HG03565 (cell line): ENCODE data around the gene IARS2.
"Not testable (repeated sequence)": the region's sequence is repeated elsewhere in the genome, so short reads cannot be mapped to it uniquely, and the experiment has no call there.

ENCODE experiments used
- ATAC-seq: cut with Tn5 transposase; IDR thresholded peaks from one replicate; pipeline ENCODE4 v1.9.1; 2021; ENCODE audit warnings: mild to moderate bottlenecking, moderate library complexity; ENCODE audit not compliant: unreplicated experiment

The IARS2 gene

DNA sequence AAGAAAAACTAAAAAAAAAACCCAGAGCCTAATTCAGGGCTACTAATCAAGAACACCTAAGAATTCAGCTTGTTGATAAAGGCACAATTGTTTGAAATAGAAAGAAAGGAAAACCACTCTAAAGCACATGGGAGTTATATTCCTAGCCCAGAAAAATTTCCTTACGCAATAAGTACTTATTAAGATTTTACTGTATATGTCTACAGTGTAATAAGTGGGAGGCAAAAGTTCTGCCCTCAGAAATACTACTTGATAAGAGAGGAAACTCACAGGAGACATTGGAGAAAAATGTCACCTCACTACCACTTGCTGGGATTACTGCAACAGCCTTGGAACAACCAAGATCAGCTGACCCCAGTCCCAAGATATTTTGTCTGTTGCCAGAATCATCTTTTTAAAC is 66.1 kb downstream of the IARS2 start:
- no peak for ATAC-seq

DNA sequence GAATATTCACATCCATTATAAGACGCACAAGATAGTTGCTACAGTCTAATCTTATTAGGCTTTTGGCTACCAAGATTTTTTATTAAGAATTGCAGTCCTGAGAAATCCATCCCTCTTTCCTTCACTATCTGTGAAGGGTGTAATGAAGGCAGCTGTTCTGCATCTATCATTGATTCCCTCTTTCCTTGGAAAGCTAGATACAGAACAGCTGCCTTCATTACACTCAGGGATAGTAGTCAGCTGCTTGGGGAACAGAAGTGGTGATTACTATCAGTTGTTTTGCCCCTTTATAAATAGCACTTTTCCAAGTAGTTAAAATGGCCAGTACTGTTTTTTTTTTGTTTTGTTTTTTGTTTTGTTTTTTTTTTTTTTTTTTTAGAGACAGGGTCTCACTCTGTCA is 70.2 kb downstream of the IARS2 start:
- ATAC-seq = no peak

DNA sequence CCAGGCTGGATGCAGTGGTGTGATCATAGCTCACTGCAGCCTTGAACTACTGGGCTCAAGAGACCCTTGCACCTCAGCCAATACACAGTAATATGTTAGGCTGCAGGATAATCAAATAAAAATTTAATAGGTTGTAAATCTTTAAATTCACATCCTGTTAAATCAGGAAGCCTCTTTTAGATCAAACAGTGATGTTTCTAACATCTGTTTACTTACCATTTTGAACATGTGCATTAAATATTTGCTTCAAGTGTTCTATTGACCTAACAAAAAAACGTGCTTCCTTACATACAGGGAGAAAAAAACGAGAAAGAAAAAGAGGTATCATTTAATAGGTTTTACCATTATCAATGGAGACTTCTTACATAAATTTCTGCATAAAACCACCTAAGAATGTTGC is 70.6 kb downstream of the IARS2 start:
- ATAC-seq = no peak

DNA sequence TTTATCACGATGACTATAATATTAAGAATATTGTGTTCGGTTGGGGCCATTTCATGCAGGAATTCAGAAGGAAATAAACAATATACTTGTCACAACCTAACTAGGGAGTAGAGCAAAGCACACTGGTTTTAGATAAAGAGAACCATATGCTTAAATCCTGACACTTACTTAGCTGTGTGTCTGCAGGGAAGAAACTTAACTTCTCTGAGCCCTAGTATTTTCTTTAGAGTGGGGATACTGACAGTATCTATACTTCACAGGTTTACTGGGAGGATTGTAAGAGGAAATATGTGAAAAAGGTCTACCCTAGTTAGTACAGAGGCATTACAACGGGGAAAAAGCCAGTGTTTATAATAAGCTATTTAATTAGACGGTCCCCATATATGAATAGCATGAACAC is 72.9 kb downstream of the IARS2 start:
- no peak for ATAC-seq

DNA sequence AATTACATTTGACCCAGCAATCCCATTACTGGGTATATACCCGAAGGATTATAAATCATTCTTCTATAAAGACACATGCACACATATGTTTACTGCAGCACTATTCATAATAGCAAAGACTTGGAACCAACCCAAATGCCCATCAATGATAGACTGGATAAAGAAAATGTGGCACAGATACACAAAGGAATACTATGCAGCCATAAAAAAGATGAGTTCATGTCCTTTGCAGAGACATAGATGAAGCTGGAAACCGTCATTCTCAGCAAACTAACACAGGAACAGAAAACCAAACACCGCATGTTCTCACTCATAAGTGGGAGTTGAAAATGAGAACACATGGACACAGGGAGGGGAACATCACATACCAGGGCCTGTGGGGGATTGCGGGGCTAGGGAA is 76.0 kb downstream of the IARS2 start:
- not testable (repeated sequence) for ATAC-seq

DNA sequence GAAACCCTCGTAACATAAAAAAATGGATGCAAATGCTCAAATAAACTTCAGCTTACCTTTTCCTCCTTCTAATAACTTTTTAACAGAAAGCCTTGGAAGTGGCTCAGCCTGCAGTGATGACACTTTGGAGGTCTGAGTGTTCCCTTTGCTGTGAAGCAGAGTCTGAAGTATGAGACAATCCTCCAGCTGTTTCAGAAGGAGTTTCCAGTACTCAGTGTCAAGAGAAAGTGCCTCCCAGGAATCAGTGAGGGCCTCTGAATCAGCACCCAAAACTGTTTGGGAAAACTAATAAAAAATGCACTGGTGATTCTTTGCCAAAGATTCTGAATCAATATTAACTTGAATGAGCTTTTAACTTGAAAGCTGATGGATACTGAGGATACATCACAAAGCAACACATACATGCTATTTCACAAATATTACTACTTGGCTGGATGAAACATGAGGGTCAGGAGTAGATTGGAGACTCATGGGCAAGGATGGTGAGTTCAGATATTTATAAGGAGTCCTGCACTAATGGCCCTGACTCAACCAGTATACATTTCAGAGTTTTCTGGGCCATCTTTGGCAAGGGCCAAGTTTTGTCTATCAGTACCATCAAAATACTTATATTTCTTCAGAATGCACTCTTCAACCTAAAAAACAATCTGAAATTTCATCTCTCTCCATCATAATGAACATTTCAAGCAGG is 77.0 kb downstream of the IARS2 start:
- no peak for ATAC-seq

DNA sequence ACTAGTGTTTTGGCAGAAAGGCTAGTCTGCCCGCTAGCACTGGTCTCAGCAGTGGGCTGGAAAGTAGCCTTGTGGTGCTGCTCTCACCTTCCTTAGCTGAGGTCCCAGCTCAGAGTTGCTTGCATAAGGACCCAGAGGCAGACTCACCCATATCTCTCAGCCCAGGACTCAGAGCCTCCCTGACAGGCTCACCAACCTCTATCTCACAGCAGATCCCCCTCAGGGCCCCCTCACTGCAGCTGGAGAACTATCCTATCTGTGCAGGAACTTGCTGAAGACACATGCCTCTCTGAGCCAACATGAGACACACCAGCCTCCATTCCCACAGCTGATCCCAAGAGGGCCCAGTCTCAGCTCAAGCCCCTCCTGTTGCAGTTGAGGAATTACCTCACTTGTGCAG is 82.6 kb downstream of the IARS2 start:
- ATAC-seq = no peak

DNA sequence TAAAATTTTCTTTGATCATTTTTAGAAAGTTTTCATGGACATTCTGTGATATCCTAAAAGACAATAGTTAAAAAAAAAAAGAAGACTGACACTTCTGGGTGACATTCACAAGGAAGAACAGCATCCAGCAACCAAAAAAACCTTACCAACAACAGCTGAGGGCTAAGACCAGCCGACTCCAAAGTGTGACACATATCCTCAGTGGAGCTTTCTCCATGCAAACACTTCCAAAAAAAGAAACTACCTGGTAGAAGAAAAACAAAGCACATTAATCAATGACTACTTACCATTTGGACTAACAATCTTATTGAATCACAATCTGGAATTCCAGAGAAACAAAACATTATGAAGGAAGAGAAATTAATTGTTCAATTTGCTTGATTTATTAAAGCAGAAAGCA is 88.2 kb downstream of the IARS2 start:
- no peak for ATAC-seq

DNA sequence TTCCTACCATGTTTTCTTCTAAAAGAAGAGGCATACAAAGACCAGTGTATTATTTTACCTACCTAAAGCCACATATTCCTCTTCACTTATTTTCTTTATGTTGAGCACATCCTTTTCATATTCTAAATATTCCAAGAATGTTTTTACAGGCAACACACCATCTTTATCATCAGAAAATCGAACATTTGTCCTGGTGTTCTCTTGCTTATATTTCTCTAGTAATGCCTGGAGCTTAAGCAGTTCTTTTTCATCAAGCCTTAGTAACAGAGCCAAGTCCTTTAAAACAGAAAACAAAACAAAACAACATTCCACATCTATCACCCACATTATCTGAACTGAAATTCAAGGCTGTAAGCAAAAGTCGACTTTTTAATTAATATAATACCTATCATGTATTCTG is 88.7 kb downstream of the IARS2 start:
- no peak for ATAC-seq

DNA sequence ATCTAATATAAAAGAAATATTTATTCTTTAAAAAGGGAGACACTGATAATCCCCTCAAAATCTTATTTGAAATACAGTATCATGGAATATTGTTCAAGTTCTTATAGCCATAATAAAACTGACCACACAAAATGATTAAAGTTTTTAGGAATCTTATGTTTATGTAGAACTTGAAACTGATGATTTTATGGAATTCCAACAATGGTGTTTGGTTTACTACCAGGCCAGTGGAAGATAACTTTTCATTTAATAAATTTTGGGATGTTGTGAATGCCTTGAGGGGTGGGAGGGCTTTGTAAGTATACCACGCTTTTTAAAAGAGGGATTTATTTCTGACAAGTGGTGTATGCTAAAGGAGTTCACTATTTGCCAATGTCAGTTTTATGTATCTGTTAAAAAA is 90.6 kb downstream of the IARS2 start:
- no peak for ATAC-seq

DNA sequence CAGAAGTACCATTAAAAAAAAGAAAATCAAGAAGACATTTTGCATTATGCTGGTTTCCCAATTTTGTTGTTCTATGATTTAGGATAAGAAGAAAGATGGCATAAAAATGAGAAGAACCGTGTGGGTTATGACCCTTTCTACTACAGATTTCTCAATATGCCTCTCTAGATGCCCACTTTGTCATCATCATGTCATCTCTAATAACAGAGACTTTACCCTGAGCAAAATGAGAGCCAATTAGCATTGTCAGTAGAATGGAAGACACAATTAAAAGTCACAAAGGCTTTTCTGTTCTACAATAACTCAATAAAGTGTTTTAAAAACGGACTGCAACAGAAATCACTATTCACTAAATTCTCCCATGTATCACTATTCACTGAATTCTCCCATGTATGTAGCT is 92.8 kb downstream of the IARS2 start:
- ATAC-seq = no peak

DNA sequence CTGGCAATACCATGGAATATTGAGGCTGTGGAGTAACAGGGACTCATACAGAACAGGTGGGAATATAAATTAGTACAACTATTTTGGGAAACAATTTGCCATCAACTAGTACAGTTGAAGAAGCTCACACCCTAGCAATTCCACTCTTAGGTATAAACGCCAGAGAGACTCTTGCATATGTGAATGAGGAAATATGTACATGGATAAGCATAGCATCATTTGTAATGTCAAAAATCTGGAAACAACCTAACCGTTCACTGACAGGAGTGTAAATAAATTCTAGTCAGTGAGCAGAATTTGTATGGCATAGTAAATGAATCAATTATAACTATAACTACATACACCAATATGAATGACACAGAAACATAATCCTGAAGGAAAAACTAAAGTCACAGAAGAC is 94.6 kb downstream of the IARS2 start:
- ATAC-seq = no peak

DNA sequence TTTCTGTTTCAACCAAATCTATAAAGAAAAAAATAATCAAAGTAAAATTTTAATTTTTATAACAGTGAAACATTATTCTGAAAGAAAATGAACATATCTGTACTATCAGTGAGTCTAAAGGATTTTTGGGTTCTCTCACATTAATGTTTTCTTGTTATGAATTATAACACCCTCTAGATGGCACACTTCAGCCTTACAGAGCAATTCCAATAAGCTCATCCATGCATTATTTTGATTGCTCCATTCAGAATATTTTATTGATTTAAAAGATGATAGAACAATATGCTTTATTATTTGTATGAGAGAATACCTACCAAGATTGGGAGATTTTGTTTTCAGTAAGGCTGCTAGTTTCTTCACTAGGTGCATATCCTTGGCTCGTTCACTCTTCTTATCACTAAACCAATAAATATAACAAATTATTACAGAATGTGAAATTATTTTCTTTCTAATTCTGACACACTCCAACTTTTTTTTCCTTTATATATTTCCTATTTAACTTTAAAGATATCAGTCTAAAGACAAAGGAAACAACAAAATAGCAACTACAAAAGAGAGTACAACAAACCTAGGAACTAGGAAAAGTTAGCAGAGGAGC is 95.9 kb downstream of the IARS2 start:
- no peak for ATAC-seq

DNA sequence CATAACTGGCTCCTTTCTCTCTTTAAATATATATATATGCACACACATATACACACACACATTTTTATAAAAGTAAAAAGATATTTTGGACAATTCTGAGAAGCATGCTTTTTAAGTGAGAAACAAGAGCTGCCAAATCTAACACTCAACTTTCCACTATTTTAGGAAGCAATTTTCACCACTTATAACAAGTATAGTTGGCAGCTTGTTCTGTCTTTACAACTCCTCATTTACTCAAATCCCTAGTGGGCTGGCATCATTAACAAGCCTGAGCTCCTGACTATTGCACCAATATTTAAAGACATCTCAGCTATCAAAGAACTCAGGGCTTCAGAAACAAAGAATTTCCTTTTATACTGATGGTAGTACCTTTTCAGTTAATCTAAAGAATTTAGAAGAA is 101.8 kb downstream of the IARS2 start:
- ATAC-seq = no peak
